ENCODE data around the gene MCTP1.

MCTP1 gene

DNA sequence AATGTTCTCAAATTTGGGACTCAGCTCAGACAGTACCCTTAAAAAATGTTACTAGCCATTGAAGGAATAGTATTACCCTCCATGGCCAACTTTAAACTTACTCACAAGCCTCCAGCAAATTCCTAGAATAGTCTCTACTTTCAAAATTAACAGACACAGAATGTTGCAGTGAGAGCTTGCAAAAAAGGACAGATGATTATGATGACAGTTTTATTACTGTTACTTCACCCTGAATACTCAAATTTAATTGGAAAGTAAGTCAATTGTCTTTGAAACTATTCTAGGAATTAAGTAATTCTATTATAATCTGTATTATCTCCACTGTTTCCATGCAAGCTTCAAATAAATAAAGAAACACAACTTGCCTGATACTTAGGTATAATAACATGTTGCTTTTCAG lies 378.1 kb downstream of the MCTP1 start:
- Histone ChIP-seq H3K4me3 (replicated peaks; ENCODE audit: insufficient read depth, low read length) (no peak overlapping the region), H3K27ac (replicated peaks) (no peak overlapping the region), H3K27me3 (ENCODE audit: insufficient read depth, poor library complexity, severe bottlenecking) (no peaks in the 10 kb centered on the region)
- DNase-seq (ENCODE audit: low read depth in 1 of 2, low spot score in 1 of 2) = no peak
- TF ChIP-seq POLR2AphosphoS5 (IDR thresholded peaks at IDR 0.05; ENCODE audit: low read depth) (no peak), GABPA (IDR thresholded peaks at IDR 0.05; ENCODE audit: low read depth) (no peak), SPI1 (IDR thresholded peaks at IDR 0.05; ENCODE audit: borderline replicate concordance, low read depth) (no peak)
- TF ChIP-seq, protein P1, sequence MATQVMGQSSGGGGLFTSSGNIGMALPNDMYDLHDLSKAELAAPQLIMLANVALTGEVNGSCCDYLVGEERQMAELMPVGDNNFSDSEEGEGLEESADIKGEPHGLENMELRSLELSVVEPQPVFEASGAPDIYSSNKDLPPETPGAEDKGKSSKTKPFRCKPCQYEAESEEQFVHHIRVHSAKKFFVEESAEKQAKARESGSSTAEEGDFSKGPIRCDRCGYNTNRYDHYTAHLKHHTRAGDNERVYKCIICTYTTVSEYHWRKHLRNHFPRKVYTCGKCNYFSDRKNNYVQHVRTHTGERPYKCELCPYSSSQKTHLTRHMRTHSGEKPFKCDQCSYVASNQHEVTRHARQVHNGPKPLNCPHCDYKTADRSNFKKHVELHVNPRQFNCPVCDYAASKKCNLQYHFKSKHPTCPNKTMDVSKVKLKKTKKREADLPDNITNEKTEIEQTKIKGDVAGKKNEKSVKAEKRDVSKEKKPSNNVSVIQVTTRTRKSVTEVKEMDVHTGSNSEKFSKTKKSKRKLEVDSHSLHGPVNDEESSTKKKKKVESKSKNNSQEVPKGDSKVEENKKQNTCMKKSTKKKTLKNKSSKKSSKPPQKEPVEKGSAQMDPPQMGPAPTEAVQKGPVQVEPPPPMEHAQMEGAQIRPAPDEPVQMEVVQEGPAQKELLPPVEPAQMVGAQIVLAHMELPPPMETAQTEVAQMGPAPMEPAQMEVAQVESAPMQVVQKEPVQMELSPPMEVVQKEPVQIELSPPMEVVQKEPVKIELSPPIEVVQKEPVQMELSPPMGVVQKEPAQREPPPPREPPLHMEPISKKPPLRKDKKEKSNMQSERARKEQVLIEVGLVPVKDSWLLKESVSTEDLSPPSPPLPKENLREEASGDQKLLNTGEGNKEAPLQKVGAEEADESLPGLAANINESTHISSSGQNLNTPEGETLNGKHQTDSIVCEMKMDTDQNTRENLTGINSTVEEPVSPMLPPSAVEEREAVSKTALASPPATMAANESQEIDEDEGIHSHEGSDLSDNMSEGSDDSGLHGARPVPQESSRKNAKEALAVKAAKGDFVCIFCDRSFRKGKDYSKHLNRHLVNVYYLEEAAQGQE (IDR thresholded peaks at IDR 0.05; ENCODE audit: insufficient replicate concordance, low read depth) = no peak
- TF ChIP-seq, protein P2, sequence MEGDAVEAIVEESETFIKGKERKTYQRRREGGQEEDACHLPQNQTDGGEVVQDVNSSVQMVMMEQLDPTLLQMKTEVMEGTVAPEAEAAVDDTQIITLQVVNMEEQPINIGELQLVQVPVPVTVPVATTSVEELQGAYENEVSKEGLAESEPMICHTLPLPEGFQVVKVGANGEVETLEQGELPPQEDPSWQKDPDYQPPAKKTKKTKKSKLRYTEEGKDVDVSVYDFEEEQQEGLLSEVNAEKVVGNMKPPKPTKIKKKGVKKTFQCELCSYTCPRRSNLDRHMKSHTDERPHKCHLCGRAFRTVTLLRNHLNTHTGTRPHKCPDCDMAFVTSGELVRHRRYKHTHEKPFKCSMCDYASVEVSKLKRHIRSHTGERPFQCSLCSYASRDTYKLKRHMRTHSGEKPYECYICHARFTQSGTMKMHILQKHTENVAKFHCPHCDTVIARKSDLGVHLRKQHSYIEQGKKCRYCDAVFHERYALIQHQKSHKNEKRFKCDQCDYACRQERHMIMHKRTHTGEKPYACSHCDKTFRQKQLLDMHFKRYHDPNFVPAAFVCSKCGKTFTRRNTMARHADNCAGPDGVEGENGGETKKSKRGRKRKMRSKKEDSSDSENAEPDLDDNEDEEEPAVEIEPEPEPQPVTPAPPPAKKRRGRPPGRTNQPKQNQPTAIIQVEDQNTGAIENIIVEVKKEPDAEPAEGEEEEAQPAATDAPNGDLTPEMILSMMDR (IDR thresholded peaks at IDR 0.05; ENCODE audit: insufficient read depth, low read length) = no peak

DNA sequence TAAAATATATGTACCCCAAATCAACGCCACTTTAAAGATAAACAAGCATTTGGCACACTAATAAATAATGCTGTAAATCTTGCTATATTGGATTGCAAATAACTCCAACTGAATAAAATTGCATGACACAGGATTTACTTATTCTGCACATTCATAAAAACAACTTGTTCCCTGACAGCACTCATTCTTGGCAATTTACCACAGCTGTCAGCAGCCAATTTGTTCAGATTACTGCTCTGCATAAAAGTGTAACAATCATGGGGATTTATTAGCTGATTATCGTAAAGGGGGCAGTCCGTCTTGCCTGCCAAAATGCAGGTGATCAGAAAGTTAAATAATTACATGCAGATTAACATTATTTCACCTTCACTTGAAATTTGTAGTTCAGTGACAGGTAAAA lies 381.2 kb downstream of the MCTP1 start:
- TF ChIP-seq, protein P2 (IDR thresholded peaks at IDR 0.05; ENCODE audit: insufficient read depth, low read length) = no peak
- TF ChIP-seq, protein P1 (IDR thresholded peaks at IDR 0.05; ENCODE audit: insufficient replicate concordance, low read depth) = no peak
- TF ChIP-seq GABPA (IDR thresholded peaks at IDR 0.05; ENCODE audit: low read depth) = no peak
- no peak for TF ChIP-seq SPI1 (IDR thresholded peaks at IDR 0.05; ENCODE audit: borderline replicate concordance, low read depth)
- H3K27ac ChIP-seq (replicated peaks) = no peak overlapping the region
- no peak overlapping the region for H3K4me3 ChIP-seq (replicated peaks; ENCODE audit: insufficient read depth, low read length)
- no peaks in the 10 kb centered on the region for H3K27me3 ChIP-seq (ENCODE audit: insufficient read depth, poor library complexity, severe bottlenecking)
- DNase-seq (ENCODE audit: low read depth in 1 of 2, low spot score in 1 of 2) = no peak

DNA sequence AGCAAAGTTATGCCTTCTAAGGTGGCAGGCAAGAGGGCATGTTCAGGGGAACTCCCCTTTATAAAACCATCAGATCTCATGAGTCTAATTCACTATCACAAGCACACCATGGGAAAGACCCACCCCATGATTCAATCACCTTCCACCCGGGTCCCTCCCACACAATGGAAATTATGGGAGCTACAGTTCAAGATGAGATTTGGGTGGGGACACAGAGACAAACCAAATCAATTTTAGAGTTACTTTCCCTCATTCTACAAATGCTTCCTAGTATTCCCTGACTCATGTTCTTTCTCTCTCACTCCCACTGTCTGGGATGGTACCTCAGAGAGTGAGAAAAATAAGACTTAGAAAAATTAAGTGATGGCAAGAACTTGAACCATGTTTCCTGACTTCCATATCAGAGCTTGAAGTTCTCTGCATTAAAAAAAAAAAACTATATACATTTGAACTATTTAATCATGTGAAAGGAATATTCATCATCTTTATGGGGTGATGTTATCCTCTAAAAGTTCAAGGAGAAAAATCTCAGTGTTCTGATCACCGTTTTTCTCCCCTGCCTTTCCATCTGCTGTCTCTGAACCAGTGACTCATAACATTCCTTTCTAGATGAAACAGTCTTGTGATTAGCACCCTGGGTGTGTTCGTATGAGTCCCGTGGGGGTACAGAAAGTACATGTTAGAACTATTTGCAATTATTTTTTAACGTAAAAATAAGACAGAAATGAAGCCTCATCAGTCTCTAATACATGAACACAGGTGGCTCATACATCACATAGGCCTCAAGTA lies 383.5 kb downstream of the MCTP1 start:
- Histone ChIP-seq H3K27ac (replicated peaks) (no peak overlapping the region), H3K27me3 (ENCODE audit: insufficient read depth, poor library complexity, severe bottlenecking) (no peaks in the 10 kb centered on the region), H3K4me3 (replicated peaks; ENCODE audit: insufficient read depth, low read length) (no peak overlapping the region)
- TF ChIP-seq, protein P2 (IDR thresholded peaks at IDR 0.05; ENCODE audit: insufficient read depth, low read length) = no peak
- no peak for TF ChIP-seq SPI1 (IDR thresholded peaks at IDR 0.05; ENCODE audit: borderline replicate concordance, low read depth)
- no peak for TF ChIP-seq POLR2AphosphoS5 (IDR thresholded peaks at IDR 0.05; ENCODE audit: low read depth)
- TF ChIP-seq GABPA (IDR thresholded peaks at IDR 0.05; ENCODE audit: low read depth) = no peak
- TF ChIP-seq, protein P1 (IDR thresholded peaks at IDR 0.05; ENCODE audit: insufficient replicate concordance, low read depth) = no peak
- DNase-seq (ENCODE audit: low read depth in 1 of 2, low spot score in 1 of 2) = no peak
